GM10847 (cell line): ENCODE measurements around the gene LRRTM3.

Experiments
- POLR2A ChIP-seq: IDR thresholded peaks from 2 replicates; pipeline ENCODE4 v1.6.1; 2011; ENCODE audit not compliant: insufficient read length; ENCODE audit errors: extremely low read depth

LRRTM3 gene

DNA sequence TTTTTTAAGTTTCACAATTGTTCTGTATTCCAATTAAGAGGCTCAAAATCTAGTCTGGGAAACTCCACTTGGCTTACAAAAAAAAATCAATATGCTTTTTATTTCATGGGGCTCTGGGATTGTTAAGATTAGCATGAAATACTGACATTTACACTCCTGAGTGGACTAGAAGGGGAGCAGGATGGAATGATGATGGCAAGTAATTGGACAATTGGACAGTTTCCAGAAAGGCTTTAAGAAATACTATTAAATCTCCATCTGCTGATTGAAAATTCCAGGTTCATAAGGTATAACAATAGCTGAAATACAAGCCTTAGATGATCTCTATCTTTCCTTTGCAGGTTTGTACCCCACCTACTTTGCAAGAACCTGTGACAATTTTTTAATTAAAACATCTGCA lies 184.4 kb downstream of the LRRTM3 start:
- TF ChIP-seq POLR2A, result no peak

DNA sequence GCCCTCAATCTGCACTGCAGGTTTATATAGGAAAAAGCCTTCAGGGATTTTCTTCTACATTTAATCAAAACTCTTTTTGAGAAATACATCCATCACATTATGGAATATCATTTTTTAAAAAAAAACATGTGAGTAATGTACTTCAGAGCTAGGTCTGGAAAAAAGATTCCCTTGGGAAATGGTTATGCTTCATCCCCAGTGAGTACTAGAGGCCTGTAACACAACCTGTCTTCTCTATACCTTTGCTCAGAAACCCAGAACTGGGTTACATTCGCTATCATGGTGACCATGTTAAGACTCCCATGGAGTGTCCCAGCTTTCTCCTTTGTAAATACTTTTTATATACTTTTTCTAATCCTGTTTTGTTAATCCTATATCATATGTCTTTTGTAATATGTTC lies 186.9 kb downstream of the LRRTM3 start:
- no peak for TF ChIP-seq POLR2A

GRCh38 chr10:67114945-67115344 lies 189.1 kb downstream of the LRRTM3 start:
- TF ChIP-seq POLR2A, result no peak

DNA sequence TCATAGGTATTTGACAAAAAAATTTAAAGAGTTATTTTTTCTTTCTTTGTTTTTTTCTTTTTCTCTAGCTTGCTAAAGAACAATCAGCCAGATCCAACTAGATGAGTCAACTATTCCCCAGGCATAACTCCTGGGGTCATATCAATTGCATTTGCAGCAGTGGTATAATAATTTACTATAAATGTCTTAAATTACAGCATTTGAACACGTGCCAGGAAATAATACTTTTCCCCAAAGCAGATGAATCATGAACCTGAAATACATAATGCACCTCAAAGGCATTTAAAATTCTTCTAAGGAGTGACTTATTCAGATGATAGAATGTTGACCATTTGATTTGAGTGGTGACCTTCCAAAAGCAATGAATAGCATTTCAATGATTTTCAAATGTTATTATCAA lies 190.1 kb downstream of the LRRTM3 start:
- TF ChIP-seq POLR2A, result no peak

- no peak for TF ChIP-seq POLR2A
These were observed 193.8 kb downstream of the LRRTM3 start for GRCh38 chr10:67119651-67120050.

GRCh38 chr10:67127441-67127840 lies 201.6 kb downstream of the LRRTM3 start:
- no peak for TF ChIP-seq POLR2A

DNA sequence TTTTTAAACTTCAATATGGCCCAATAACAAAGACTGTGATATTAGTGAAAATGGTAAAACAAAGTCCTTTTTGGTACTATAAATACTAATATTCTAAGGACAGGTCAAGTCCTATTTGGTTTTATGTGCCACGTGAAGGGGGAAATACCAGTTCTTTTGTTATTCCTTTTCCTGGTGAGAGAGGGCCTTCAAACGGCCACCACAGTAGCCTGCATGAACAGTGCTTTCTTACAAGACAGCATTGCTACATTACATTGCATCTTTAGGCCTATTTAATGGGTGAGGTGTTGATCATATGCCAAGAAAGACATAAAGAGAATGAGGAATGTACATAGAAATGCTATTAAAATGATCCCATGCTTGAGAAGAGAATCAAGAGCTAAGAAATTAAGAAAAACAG lies 214.8 kb downstream of the LRRTM3 start:
- no peak for TF ChIP-seq POLR2A

DNA sequence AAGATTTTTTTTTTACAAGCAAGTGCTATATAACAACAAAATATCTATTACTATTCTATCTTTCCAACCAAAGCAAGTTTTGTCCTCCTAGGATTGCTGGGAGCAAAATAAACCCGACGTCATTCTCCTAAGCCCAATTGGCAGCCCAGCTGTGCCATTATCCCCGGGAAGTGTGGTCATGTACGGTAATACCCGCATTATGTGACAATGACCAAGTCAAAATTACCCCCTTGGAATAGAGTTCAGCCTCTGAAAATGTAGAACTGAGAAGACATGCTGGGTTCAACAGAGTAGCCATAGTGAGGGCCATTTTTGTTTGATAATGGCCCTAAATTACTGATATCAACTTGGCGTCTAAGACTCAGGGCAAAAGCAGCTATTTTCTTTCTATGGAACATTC lies 215.5 kb downstream of the LRRTM3 start:
- TF ChIP-seq POLR2A, result no peak

DNA sequence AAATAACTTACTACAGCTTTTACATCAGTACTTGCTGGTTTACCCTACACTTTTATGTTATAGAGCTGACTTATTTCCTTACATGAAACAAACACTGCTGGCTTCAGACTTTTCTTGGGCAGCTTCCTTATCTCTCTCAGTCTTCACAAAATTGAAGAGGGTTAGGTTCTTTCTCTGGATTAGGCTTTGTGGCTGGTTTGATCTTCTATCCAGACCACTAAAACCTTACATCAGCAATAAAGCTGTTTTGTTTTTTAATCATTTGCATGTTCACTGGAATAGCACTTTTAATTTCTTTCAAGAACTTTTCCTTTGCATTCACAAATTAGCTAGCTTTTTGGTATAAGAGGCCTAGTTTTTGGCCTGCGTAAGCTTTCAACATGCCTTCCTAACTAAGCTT lies 218.7 kb downstream of the LRRTM3 start:
- no peak for TF ChIP-seq POLR2A
